Activated CD4-positive, alpha-beta T cell treated with anti-CD3 and anti-CD28 coated beads for 48 hours (primary cell): ENCODE data around the gene ZNF672.
"Not testable (repeated sequence)": the region's sequence is repeated elsewhere in the genome, so short reads cannot be mapped to it uniquely, and the experiment has no call there.

Source experiments
- DNase-seq: peaks from one replicate; pipeline ENCODE4 v3.0.0-alpha.2; 2020

Gene ZNF672

GRCh38 chr1:248837781-248838356, at the start of gene ZNF672:
TSS of gene ZNF672 (plus strand) at chr1:248838224. CDS start at chr1:248847275, 9,051 bp downstream.
- DNase-seq = peak; percentile 96

GRCh38 chr1:248788327-248788726, 49.7 kb upstream of the ZNF672 start:
- no peak for DNase-seq

GRCh38 chr1:248789337-248789736, 48.7 kb upstream of the ZNF672 start:
- DNase-seq = not testable (repeated sequence)

GRCh38 chr1:248790456-248790855, 47.6 kb upstream of the ZNF672 start:
- no peak for DNase-seq

DNA sequence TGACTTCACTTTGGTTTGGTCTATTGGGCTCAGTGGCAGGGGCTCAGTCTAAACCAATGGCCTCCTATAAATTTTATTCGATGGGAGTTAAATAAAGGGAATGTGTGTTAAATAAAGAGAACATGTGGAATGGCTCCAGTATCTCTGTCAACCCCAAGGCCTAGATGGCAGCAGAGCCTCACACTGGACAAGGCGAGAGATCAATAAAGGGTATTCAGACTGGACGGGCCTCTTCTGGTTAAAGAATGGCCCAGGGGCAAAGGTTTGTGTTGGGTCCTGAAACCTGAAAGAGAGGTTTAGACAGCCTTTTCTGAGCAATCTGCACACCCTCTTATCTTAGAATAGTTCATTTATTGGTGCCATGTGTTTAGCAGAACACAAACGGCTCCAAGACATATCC, 47.0 kb upstream of the ZNF672 start:
- DNase-seq = no peak

GRCh38 chr1:248792342-248792741, 45.7 kb upstream of the ZNF672 start:
- DNase-seq = no peak

DNA sequence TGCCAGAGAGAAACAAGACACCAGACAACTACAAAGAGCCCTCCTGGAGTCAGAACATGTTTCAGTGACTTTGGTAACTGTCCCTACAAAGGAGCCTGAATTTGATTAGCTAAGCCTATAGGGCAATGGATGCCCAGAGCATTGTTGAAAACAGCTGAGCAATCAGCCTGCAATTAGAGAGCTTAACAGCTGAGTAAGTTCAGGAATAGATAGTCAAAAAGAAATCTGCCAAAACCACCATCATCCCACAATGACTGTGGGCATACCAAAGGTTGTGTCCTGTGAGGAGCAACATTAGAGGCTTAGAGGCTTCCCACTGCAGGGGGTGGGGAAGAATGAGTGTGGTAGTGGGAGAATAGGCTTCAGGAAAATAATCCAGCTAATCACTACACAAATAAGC, 44.4 kb upstream of the ZNF672 start:
- DNase-seq = peak; percentile 15

GRCh38 chr1:248794663-248795062, 43.4 kb upstream of the ZNF672 start:
- DNase-seq = not testable (repeated sequence)

DNA sequence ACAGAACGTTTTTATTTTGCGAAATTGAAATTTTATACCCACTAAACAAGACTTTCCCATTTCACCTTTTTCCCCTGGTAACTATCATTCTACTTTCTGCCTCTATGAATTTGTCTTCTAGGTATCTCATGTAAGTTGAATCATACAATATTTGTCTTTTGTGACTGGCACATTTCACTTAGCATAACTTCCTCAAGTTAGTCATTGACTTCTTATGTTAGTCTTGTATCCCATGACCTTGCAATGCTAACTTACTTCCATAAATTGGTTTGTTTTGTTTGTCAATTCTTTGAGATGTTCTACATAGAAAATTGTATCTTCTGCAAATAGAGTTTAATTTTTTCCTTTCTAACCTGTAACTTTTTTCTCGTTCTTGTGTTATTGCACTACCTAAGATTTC, 39.2 kb upstream of the ZNF672 start:
- DNase-seq = no peak

DNA sequence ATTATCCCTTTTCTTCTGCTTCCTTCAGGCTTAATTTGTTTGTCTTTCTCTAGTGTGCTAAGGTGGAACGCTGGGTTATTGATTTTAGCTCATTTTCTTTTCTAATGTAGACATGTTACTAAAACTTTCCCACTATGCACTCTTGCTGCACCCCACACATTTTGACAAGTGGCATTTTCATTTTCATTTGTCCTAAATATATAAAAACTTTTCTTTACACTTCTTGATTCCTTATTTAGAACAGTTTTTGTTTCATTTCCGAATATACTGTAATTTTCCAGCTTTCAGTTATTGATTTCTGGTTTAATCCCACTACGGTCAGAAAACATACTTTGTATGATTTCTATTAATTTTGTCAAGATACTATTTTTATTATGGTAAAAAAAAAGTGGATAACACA, 37.6 kb upstream of the ZNF672 start:
- DNase-seq = no peak

DNA sequence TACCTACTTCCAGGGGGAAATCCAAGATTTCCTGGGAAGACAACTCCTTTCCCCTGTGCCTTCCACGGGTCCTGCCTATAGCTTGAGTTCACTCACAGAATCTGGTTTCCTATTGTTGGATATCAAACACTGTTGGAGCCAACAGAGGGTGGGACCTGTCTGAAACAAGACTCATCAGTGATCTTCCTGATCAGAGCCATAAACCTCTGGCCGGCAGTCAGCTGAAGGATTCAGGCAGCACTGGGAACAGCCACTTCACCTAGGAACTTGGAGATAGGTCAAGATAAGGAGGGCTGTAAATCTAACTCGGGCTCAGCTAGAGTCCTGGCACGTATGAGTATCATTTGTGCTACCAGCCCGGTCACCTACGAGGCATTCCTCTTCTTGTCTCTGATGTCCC, 35.6 kb upstream of the ZNF672 start:
- no peak for DNase-seq

DNA sequence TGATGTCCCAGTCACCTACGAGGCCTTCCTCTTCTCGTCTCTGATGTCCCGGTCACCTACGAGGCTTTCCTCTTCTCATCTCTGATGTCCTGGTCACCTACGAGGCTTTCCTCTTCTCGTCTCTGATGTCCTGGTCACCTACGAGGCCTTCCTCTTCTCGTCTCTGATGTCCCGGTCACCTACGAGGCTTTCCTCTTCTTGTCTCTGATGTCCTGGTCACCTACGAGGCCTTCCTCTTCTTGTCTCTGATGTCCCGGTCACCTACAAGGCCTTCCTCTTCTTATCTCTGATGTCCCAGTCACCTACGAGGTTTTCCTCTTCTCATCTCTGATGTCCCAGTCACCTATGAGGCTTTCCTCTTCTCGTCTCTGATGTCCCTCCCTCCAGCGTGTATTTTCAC, 34.5 kb upstream of the ZNF672 start:
- not testable (repeated sequence) for DNase-seq

DNA sequence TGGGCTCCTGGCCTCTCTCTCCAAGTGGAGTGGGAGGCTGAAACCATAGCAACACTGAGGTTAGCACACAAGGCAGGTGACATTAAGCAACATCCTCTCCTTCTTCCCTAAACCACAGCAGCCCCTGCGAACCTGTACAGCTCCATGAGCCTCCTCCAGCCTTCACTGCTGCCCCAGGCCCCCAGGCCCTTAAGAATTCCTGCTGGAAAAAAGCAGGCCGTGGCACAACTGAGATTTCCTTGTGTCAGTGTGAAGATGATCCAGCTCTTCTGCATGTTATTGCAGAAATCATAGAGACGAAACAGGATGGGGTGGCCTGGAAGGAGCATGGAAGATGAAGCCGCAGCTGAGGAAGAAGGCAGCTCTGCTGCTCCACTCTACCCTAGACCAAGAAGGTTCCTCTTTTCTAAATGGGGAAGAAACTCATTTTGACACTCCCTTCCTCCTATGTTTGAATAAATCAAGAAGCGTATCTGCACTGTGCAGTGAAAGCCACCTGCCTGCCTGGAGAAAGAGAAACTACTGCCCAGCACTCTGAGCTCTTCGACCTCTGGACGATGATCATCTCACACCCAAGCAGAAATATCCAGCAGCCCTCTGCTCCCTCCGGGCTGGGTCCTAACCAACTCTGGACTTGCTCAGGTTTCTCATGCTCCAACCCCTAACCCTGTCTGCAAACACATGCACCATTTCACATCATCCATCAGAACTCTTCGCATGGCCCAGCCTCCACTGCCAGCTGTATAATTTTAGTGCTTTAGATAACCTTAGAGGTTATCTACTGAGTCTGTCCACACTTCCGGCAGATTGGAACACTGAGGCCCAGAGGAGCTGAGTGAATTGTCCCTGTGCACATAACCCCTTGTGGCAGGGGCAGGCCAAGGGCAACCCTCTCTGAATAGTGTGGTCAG, 33.0 kb upstream of the ZNF672 start:
- DNase-seq = no peak

DNA sequence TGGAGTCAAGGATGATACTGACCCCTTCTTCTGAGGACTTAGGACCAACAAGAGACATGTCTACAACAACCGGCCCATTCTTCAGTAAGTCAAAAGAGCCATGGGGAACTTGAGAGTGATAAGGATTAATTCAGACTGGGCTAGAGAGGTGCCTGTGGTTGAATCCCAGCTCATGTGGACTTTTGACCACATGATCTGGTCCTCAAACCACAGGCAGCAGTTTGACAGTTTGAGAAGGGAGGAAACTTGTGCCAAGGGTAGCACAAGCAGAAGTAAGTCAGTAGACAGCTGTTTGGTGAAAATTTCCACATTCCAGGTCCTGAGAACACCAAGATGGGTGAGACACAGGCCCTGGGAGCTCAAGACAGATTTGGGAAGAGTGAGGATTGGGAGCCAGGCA, 32.1 kb upstream of the ZNF672 start:
- no peak for DNase-seq

DNA sequence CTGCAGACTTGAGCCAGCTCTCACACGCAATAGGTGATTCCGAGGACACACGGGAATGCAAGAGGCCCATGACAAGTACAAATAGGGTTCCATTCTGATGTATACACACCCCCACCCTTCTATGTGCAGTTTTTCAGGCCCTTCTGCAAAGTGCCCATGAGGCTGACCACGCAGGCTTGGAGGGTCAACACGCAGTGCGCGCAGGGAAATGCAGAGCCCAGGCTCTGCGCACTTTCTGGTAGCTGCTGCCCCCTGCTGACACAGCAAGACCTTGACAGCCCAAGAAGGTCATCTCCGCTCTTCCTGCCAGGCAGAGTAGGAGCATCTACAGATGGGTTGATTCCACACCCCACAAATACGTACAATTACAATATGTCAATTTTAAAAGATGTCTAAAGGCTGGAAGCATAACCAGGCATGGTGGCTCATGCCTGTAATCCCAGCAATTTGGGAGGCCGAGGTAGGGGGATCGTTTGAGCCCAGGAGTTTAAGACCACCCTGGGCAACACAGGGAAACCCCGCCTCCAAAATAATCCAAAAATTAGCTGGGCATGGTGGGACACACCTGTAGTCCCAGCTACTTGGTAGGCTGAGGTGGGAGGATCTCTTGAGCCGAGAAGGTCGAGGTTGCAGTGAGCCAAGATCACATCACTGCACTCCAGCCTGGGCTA, 30.8 kb upstream of the ZNF672 start:
- DNase-seq = peak; percentile 70

DNA sequence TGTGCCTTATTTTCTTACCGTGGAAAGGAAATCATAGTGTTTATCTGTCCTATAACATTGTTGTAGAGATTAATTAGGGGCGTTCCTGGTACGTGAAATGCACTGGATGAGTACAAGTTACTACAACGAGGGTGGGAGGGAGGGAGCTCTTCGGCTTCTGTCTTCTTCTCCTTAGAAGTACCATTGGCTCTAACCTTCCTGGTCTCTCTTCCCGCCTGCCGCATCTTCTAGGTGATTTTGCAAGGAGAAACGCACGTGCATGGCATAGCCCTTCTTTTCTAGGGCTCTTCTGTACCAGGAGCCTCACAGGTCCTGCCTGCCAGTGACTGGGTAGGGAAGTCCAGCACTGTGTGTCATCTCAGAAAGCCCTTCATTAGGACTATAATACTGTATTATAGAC, 29.1 kb upstream of the ZNF672 start:
- DNase-seq = no peak

DNA sequence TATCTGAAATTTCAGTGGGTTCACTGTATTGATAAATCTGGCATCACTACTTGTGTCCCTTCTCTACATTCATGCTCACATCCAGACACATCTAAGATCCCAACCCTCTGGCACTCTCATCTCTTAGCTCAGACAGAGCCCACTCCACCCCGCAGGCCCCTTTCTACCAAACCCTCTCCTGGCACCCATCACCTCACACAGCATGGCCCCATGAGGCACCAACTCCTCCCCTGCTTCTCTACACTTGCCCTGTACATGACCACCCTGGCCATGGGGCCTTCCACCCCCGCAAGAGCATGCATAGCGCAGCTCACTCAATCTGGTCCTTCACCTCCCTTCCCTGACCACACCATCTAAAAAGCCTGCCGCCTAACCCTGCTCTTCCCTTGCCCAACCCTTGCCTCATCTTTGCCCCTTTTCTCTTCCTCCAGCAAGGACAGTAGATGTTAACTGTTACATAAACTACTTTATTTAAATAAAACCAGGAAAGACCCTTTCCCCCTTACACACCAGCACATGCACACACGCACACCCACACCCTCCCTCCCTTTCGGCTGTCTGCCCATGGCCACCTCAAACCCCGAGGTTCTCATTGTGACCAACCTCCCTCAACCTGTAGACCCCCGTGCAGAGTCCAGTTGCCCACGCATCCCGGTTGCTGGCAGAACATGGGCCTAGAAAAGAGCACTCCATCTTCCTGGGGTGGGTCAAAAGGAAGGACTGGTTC, 27.9 kb upstream of the ZNF672 start:
- no peak for DNase-seq

DNA sequence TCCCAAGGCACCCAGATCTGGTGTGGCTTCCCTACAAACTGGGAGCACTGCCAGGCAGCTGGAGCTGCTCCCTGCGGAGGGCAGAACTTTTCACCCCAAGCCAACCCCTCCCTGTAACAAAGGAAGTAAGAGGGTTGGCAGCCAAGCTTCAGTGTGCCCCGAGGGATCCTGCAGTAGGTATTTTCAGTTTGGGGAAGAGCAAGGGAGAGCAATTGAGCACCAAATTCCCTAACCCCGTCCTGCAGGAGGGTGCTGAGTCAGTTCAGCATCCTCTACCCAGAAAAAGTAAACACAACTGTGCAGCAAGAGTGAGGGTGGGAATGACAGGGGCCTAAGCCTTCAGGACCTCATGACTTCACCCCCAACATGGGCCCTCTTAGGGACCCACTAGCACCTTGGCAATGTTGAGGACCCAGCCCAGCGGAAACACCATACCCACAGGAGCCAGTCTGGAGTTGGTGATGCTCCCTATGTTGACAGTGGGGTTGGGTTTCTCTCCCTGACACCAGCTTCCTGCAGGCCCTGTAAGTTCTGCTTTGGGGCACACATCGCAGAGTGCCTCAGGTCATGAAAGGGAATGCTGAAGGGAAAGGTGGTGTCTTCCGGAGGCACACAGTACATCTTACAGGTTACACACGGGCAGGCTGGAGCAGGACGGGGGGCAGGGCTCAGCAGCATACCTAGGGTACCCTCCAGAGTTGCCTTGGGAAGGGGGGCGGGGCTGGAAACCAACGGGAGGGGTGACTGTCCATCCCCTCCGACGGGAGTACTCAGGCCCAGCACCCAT, 27.1 kb upstream of the ZNF672 start:
- DNase-seq = no peak

- DNase-seq = no peak
Measured at GRCh38 chr1:248811514-248812490, 26.2 kb upstream of the ZNF672 start.

GRCh38 chr1:248812736-248813425, 25.1 kb upstream of the ZNF672 start:
- DNase-seq = no peak
